IPS DF 6.9 (cell line): ENCODE data around the gene QTRT2.
A peak's percentile ranks its signal among the peaks of the same experiment; 100 is the strongest.

Experiments
- DNase-seq: peaks from one replicate; pipeline ENCODE4 v3.0.0-alpha.2; 2013; ENCODE audit warnings: low read depth, low spot score
- H3K27ac ChIP-seq: one replicate; pipeline ENCODE4 v1.5.1; 2013; ENCODE audit warnings: low read length, control low read depth
- H3K27me3 ChIP-seq: 2 replicates; pipeline ENCODE4 v1.6.1; 2013; ENCODE audit warnings: mild to moderate bottlenecking, low read length; ENCODE audit not compliant: control insufficient read depth, insufficient read depth
- H3K36me3 ChIP-seq: 2 replicates; pipeline ENCODE4 v1.6.1; 2013; ENCODE audit warnings: low read length; ENCODE audit not compliant: control insufficient read depth, insufficient read depth
- H3K4me1 ChIP-seq: 2 replicates; pipeline ENCODE4 v1.6.1; 2013; ENCODE audit warnings: low read length; ENCODE audit not compliant: control insufficient read depth, insufficient read depth
- H3K4me3 ChIP-seq: 2 replicates; pipeline ENCODE4 v1.5.1; 2013; ENCODE audit warnings: mild to moderate bottlenecking, low read length
- H3K9me3 ChIP-seq: 2 replicates; pipeline ENCODE4 v1.6.1; 2013; ENCODE audit warnings: low read length, inconsistent platforms; ENCODE audit not compliant: control insufficient read depth, insufficient read depth
- WGBS: extraction: QIAGEN DNeasy Blood & Tissue Kit; methylation state at CpG from one replicate; pipeline ENCODE4 v1.1.7; 2013; ENCODE audit warnings: mixed read lengths, missing lambda C conversion rate; ENCODE audit not compliant: insufficient read length, insufficient coverage; 5-methylcytosine and 5-hydroxymethylcytosine counted together

QTRT2 gene

GRCh38 chr3:114056130-114057010 is at the start of gene QTRT2, which contains the start of gene CCDC191:
TSS of gene QTRT2 (plus strand) at chr3:114056737. CDS start at chr3:114065258, 8,521 bp downstream.
TSS of gene CCDC191 (minus strand) at chr3:114056526. CDS start at chr3:114056466, 60 bp downstream.
- no CpG with 5 or more reads among the region's 49 CpGs for WGBS
- no peaks in the 10 kb centered on the region for H3K36me3 ChIP-seq
- DNase-seq, result peak; percentile 98

GRCh38 chr3:114011059-114011797 is 45.3 kb upstream of the QTRT2 start:
- Histone ChIP-seq H3K9me3 (no peaks in the 10 kb centered on the region), H3K27ac (no peak overlapping the region), H3K36me3 (no peaks in the 10 kb centered on the region), H3K27me3 (no peaks in the 10 kb centered on the region), H3K4me3 (no peak overlapping the region), H3K4me1 (no peaks in the 10 kb centered on the region)
- whole genome bisulfite sequencing, result no CpG with 5 or more reads among the region's 2 CpGs
- no peak for DNase-seq

More at GRCh38 chr3:114056130-114057010, at the start of gene QTRT2, which contains the start of gene CCDC191:
- Histone ChIP-seq H3K27ac (no peak within 1 kb of the TSS), H3K4me3 (peak within 1 kb of the TSS; percentile 81; the same call in 1 of the 2 replicates), H3K9me3 (no peaks in the 10 kb centered on the region), H3K27me3 (no peaks in the 10 kb centered on the region), H3K4me1 (no peaks in the 10 kb centered on the region)

- Histone ChIP-seq H3K4me3 (no peak overlapping the region), H3K27me3 (no peaks in the 10 kb centered on the region), H3K27ac (no peak overlapping the region), H3K36me3 (no peaks in the 10 kb centered on the region), H3K4me1 (no peaks in the 10 kb centered on the region), H3K9me3 (no peaks in the 10 kb centered on the region)
- WGBS, result no CpG with 5 or more reads among the region's 7 CpGs
- no peak for DNase-seq
These were observed 42.3 kb upstream of the QTRT2 start for GRCh38 chr3:114014211-114014610.

DNA sequence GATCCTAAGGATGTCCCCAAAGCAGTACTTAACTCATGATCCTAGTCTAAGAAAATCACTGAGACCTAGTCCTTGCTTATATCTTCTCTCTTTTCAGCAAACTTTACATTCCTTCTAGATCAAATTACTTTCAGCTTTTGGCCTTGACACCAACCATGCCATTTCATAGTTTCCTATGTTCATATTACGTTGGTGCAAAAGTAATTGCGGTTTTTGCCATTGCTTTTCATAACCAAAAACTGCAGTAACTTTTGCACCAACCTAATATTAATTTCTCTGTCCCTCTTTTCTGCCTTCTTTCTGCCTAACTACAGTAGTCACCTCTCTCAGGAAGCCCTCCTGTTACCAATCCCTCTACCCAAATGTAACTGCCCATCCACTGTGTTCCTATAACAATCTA is 37.1 kb upstream of the QTRT2 start:
- no peaks in the 10 kb centered on the region for H3K27me3 ChIP-seq
- H3K36me3 ChIP-seq, result no peaks in the 10 kb centered on the region
- no peak overlapping the region for H3K27ac ChIP-seq
- H3K4me3 ChIP-seq, result no peak overlapping the region
- H3K4me1 ChIP-seq, result no peaks in the 10 kb centered on the region
- WGBS, result no CpG with 5 or more reads among the region's 2 CpGs
- no peaks in the 10 kb centered on the region for H3K9me3 ChIP-seq
- no peak for DNase-seq

DNA sequence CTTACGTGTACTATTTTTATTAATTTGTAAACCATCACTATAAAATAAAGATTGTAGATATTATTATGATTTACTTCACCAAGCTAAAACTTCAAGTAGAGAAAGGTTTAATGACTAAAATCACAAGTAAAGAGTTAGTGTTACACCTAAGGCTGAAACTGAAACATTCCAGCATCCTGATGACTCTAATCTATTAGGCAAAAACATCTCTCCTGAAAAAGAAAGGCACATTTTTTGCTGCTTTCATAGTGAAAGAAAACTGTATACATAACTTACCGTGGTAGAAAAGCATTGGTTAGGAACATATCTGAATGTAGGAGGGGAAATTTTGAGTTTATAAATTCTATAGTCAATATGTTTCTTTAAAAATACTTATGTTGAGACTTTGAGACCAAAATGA is 35.6 kb upstream of the QTRT2 start:
- no peak for DNase-seq
- H3K27me3 ChIP-seq, result no peaks in the 10 kb centered on the region
- H3K4me3 ChIP-seq, result no peak overlapping the region
- no peaks in the 10 kb centered on the region for H3K9me3 ChIP-seq
- H3K36me3 ChIP-seq, result no peaks in the 10 kb centered on the region
- no peaks in the 10 kb centered on the region for H3K4me1 ChIP-seq
- H3K27ac ChIP-seq, result no peak overlapping the region
- no CpG with 5 or more reads among the region's 2 CpGs for WGBS

DNA sequence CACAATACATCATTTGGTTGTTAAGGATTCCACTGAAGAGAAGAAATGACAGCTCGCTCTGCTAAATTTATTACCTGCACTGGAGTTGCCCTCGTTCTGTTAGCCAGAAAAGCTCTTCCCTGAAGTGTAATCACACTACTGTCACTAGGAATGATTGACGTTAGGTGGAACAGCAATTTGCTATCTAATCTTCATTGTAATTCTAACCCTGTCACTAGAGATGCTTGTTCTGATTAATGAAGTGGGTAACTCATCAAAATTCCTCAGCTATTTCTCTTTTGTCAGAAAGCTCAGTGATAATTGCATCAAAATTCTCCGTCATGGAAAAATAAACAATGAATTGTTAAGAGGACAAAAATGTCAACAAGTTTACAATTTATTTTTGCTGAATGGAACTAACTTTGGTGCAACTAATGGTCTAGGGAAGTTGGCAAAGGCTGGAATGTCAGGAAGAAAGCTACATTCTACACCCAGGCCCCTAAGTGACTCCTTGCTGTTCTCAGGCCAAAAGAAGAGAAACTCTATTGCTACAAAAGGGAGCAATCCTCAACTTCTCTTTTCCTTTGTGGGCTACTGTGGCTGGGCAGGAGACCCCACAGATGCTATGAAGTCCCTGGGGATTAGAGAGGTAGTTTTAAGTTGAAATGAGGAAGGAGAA is 34.3 kb upstream of the QTRT2 start:
- Histone ChIP-seq H3K4me1 (no peaks in the 10 kb centered on the region), H3K4me3 (no peak overlapping the region), H3K27me3 (no peaks in the 10 kb centered on the region), H3K27ac (no peak overlapping the region), H3K9me3 (no peaks in the 10 kb centered on the region), H3K36me3 (no peaks in the 10 kb centered on the region)
- no peak for DNase-seq
- WGBS, result no CpG with 5 or more reads among the region's 4 CpGs

DNA sequence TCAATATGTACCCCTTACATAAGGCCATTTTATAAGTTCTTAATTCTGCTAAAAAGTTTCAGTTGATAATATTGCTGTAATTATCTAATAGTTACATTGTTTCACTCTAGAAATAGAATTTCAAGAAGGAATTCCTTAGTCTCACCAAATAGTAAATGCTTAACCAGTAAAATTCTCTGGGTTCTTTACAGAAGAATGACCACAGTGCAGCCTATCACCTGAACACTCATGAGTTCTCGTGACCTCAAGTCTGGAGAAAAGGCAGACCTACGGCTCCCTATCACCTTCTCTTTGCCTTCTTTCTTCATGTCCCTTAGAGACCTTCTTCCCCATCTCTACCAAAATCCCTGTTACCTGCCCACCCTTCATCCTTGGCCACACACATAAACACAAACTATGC is 31.1 kb upstream of the QTRT2 start:
- no peaks in the 10 kb centered on the region for H3K27me3 ChIP-seq
- WGBS, result no CpG with 5 or more reads among the region's 2 CpGs
- no peak overlapping the region for H3K27ac ChIP-seq
- no peaks in the 10 kb centered on the region for H3K4me1 ChIP-seq
- H3K36me3 ChIP-seq, result no peaks in the 10 kb centered on the region
- H3K4me3 ChIP-seq, result no peak overlapping the region
- no peaks in the 10 kb centered on the region for H3K9me3 ChIP-seq
- DNase-seq, result no peak

DNA sequence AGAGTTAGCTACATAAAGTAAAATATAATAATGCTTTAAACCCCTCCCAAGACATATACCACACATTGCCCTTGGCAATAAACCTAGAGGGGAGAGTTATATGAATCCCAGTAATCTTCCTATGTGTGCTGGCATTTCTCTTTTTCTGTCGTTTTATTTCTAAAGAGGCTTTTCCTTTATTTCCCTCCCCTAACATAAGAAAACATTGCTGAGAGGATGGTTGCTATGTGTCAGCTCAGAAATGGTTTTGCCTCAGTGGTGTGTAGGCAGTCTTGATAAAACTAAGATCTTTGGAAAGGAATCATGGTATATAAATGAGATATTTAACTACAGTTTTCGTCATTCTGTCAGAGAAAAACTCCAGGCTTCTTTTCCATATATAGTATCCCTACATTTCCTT is 30.2 kb upstream of the QTRT2 start:
- no peak for DNase-seq
- Histone ChIP-seq H3K27me3 (no peaks in the 10 kb centered on the region), H3K4me3 (no peak overlapping the region), H3K36me3 (no peaks in the 10 kb centered on the region), H3K9me3 (no peaks in the 10 kb centered on the region), H3K27ac (no peak overlapping the region), H3K4me1 (no peaks in the 10 kb centered on the region)
- WGBS, result no CpG with 5 or more reads among the region's 2 CpGs

GRCh38 chr3:114033721-114034120 is 22.8 kb upstream of the QTRT2 start:
- Histone ChIP-seq H3K4me3 (no peak overlapping the region), H3K27me3 (no peaks in the 10 kb centered on the region), H3K27ac (no peak overlapping the region), H3K4me1 (no peaks in the 10 kb centered on the region), H3K9me3 (no peaks in the 10 kb centered on the region), H3K36me3 (no peaks in the 10 kb centered on the region)
- WGBS, result no CpG with 5 or more reads among the region's 1 CpG
- DNase-seq, result no peak

- Histone ChIP-seq H3K4me1 (no peaks in the 10 kb centered on the region), H3K27me3 (no peaks in the 10 kb centered on the region), H3K9me3 (no peaks in the 10 kb centered on the region), H3K4me3 (no peak overlapping the region), H3K36me3 (no peaks in the 10 kb centered on the region), H3K27ac (no peak overlapping the region)
- DNase-seq, result no peak
These were observed 22.3 kb upstream of the QTRT2 start for GRCh38 chr3:114034211-114034610.
